HG02885 (cell line): ENCODE results near the gene TEX261.

ENCODE experiments used
- ATAC-seq: cut with Tn5 transposase; IDR thresholded peaks from one replicate; pipeline ENCODE4 v1.9.1; 2021; ENCODE audit warnings: mild to moderate bottlenecking; ENCODE audit not compliant: unreplicated experiment, poor library complexity

TEX261 gene

DNA sequence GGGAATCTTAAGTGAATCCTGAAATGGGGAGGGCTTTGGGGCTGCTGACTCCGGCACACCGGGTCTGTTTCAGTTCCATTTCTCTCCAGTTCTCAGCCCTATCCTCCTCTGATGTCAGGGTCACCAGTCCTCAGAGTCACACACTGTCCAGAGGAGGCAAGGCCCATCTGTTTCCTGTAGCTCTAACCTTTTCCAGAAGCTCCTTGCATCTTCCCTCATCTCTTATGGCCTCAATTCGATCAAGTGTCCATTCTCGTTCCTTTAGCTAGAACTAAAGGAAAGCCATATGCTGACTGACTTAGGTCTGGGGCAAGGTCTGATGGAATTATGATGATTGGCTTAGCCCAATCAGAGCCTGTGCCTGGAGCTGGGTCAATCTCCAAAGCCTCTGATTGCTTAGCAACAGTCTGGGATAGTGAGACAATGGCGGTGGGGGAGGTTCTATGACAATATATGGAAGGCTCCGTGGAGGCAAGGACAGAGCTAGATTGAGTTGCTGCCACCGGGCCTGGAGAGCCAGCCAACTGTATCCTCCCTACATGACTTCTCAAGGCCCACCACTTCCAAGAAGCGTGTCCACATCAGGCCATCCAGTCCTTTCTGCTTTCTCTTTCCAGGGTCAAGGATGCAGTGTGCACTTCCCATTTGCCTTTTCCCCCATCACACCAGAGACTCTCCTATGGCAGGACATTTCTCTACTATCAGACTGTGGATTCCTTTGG is 11.0 kb downstream of the TEX261 start:
- ATAC-seq = no peak

DNA sequence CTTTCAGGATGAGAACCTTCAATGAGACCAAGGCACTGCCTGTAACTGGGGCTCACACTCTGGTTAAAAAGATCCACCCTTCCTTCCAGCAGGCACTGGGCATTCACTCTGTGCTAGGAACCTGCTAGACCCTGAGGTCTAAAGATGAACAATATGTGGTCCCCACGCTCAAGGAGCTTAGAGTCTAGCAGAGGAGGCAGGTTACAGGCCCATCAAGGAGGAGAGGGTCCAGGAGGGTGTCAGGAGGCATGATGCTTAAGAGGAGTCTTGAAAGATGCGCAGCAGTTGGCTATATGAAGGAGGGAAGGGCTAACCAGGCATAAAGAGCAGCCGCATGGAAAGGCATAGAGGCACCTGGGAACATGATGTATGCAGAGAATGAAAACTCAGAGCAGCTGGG is 11.7 kb downstream of the TEX261 start:
- ATAC-seq = no peak

- ATAC-seq = no peak
Measured at GRCh38 chr2:70981866-70982810, 12.5 kb downstream of the TEX261 start.

DNA sequence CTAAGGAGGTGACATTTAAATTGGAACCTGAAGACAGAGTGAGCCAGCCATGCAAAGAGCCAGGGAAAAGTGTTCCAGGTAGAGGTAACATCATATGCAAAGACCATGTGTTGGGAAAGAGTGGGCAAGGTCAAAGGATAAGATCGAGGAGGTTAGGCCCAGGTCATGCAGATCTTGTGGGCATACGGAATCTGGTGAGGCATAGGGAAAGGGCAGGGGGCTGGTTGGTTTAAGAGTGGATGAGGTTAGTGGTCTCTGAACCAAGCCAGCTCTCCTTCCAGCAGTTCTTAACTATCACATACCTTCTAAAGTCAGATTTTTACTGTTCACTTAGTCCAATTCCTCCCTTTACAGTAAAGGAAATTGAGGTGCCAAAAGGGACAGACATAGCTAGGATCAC is 13.3 kb downstream of the TEX261 start:
- ATAC-seq = no peak

- ATAC-seq = no peak
Measured at GRCh38 chr2:70979626-70980025, 15.0 kb downstream of the TEX261 start.

- ATAC-seq = no peak
Measured at GRCh38 chr2:70979180-70979488, 15.5 kb downstream of the TEX261 start.

GRCh38 chr2:70978341-70979179 is 16.1 kb downstream of the TEX261 start, which contains the start of gene ANKRD53:
ANKRD53 (plus strand) TSS chr2:70978630; CDS start chr2:70978646, 16 bp downstream.
- ATAC-seq = no peak

- ATAC-seq = no peak
Measured at GRCh38 chr2:70977605-70978205, 17.0 kb downstream of the TEX261 start.

DNA sequence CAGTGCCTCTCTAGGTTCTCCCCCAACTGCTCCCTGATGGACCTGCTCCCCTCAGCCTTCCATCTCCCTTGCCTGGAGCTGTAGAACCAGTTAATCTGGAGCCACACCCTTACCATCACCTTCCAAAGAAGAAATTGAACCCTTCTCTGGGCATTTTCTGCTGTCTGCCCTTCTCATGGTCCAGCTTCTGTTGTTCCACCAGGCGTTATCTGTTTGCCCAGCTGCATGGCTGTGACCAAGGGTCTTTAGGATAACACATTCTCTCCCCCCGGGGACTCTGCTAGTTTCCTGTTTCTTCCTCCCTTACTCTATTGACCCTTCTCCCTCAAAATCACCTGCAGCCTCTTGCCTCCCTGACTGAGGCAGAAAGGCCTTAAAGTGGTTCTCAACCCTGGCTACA is 19.4 kb downstream of the TEX261 start:
- no peak for ATAC-seq

DNA sequence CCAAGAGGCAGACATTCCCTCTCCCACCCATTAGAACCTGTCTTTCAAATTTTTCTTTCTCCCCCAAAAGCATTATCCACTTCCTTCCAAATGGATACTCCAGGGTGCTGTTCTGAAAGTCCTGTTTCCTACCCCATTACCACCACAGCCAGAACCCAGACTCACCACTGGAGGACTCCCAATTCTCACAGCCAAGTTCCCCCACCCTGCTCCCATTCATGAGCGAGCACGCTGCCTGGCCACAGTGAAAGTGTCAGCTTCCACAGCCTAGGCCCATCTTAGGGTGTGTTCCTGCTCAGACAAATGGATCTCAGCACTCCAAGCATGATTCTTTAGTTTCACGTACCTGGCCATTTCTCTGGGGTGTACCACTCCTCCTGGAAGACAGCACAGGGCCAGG is 20.1 kb downstream of the TEX261 start:
- no peak for ATAC-seq

DNA sequence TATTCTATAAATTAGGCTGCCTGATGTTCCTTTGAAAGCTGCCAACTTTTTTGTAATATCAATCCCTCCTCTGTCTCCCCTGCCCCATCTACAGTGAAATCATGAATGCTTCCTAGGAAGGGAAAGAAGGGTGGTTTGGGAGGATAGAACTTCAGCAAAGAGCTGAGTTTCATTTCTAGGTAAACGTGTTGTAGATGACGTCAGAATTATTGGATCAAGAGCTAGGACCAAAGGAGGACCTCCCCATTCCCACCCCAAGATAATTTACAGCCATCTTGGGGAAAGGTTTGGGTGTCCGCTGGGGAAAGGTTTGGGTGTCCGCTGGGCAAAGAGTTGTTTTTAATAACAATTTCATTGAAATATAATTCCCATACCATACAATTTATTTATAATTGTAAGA is 27.5 kb downstream of the TEX261 start:
- no peak for ATAC-seq

DNA sequence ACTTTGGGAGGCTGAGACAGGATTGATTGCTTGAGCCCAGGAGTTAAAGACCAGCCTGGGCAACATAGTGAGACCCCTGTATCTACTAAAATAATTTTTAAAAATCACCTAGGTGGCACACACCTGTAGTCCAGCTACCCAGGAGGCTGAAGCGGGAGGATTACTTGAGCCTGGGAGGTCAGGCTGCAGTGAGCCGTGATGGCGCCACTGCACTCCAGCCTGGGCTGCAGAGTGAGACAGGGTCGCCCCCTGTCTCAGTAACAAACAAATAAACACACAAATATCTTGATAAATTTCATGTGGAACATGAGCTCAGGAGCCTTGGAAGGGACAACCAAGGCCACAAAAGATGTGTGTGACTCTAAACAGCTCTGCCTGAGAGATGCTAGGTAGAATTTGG is 28.0 kb downstream of the TEX261 start:
- no peak for ATAC-seq

GRCh38 chr2:70965506-70965905 is 29.2 kb downstream of the TEX261 start:
- no peak for ATAC-seq

- ATAC-seq = peak; percentile 92
Measured at GRCh38 chr2:70964596-70965386, 29.9 kb downstream of the TEX261 start.

DNA sequence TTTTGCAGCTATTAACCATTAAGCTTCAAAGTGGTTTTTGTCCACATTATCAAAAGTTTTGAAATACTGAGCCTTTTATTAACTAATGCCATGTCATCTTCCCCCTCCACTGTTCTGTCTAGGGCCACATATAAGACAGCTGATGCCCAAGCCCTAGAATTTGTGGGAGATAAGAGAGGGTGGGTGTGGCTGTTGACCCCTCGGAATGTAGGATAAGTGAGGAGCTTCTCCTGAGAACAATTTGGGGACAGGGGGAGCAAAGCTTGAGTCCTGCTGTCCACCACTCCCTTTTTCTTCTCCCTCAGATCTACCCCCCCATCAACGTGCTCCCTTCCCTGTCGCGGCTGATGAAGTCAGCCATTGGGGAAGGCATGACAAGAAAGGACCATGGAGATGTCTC is 30.5 kb downstream of the TEX261 start:
- ATAC-seq = no peak

DNA sequence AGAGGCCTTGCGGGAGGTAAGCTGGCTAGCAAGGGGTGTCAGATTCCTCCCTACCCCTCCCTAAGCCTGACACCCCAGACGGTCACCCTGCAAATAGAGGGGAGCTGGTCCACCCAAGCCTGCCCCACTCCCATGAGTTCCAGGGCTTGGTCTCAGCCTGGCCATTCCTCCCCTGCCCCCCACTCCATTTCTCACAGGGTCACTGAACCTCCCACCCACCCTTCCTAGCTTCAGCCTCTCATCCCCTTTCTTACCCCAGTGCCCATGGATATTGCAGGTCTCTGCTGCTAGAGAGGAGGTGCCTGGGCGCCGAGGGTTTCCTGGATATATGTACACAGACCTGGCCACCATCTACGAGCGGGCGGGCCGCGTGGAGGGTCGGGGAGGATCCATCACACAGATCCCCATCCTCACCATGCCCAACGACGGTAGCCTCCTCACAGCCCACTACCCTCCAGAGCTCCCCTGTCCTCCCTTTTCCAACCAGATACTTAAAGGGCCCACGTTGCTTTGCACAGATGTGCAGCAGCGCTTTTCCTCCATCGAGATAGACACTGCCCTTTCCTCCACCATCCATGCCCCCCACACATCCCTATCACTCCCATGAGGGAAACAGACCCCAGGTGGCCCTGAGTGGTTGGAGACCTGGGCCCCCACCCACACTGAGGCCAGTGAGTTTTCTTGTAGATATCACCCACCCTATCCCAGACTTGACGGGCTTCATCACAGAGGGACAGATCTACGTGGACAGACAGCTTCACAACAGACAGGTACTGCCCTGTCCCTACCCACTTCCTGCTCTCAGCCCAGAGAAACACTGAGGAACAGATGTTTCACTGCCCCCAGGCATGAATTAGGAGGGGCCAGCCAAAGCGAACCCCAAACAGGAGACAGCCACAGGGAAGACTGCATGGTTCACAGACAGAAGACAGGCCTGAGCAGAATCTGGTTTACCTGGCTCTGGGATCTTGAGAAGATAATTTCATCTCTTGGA is 31.5 kb downstream of the TEX261 start:
- no peak for ATAC-seq

- no peak for ATAC-seq
Measured at GRCh38 chr2:70962211-70962884, 32.3 kb downstream of the TEX261 start.

- ATAC-seq = no peak
Measured at GRCh38 chr2:70961648-70961994, 33.1 kb downstream of the TEX261 start.
